Measurements from ENCODE around the gene PLEKHA8. TPM values are rescaled to one million over a fixed set of nuclear protein-coding genes. Genes with fewer than 3 reads are reported as not detected.
A peak's percentile ranks its signal among the peaks of the same experiment; 100 is the strongest.

Gene PLEKHA8
- total RNA-seq, 1 donor from 2014 or later = 60.1 TPM

GRCh38 chr7:30172451-30172850 lies 144.2 kb downstream of the PLEKHA8 start:
- Mint-ChIP-seq H3K9me3 (no peaks in the 10 kb centered on the region), H3K4me1 (peaks cover 29% of the 10 kb centered on the region)

GRCh38 chr7:30173058-30173897 lies 145.1 kb downstream of the PLEKHA8 start:
- no peak overlapping the region for H3K4me3 Mint-ChIP-seq
- H3K27me3 Mint-ChIP-seq (ENCODE audit: low read depth) = peaks cover 9% of the 10 kb centered on the region
- peak; percentile 26 for DNase-seq (ENCODE audit: low read depth, low spot score)
- no peak for TF ChIP-seq CTCF (conservative IDR thresholded peaks at IDR 0.05)
- H3K4me1 Mint-ChIP-seq = peaks cover 29% of the 10 kb centered on the region
- no peaks in the 10 kb centered on the region for H3K9me3 Mint-ChIP-seq
- H3K36me3 Mint-ChIP-seq (ENCODE audit: low read depth) = no peaks in the 10 kb centered on the region
- no peak overlapping the region for H3K27ac Mint-ChIP-seq (ENCODE audit: unreplicated experiment)

More at GRCh38 chr7:30172451-30172850, 144.2 kb downstream of the PLEKHA8 start:
- no peak overlapping the region for H3K27ac Mint-ChIP-seq (ENCODE audit: unreplicated experiment)
- no peak overlapping the region for H3K4me3 Mint-ChIP-seq
- peaks cover 16% of the 10 kb centered on the region for H3K27me3 Mint-ChIP-seq (ENCODE audit: low read depth)
- no peak for DNase-seq (ENCODE audit: low read depth, low spot score)
- no peak for TF ChIP-seq CTCF (conservative IDR thresholded peaks at IDR 0.05)
- no peaks in the 10 kb centered on the region for H3K36me3 Mint-ChIP-seq (ENCODE audit: low read depth)

- Mint-ChIP-seq H3K4me1 (peaks cover 21% of the 10 kb centered on the region), H3K27me3 (ENCODE audit: low read depth) (no peaks in the 10 kb centered on the region), H3K9me3 (no peaks in the 10 kb centered on the region), H3K27ac (ENCODE audit: unreplicated experiment) (no peak overlapping the region), H3K4me3 (no peak overlapping the region), H3K36me3 (ENCODE audit: low read depth) (no peaks in the 10 kb centered on the region)
- no peak for TF ChIP-seq CTCF (conservative IDR thresholded peaks at IDR 0.05)
- no peak for DNase-seq (ENCODE audit: low read depth, low spot score)
Observed at GRCh38 chr7:30175180-30175579, 147.0 kb downstream of the PLEKHA8 start.

- Mint-ChIP-seq H3K9me3 (no peaks in the 10 kb centered on the region), H3K27ac (ENCODE audit: unreplicated experiment) (no peak overlapping the region)
- TF ChIP-seq CTCF (conservative IDR thresholded peaks at IDR 0.05) = no peak
Observed at GRCh38 chr7:30175636-30176147, 147.5 kb downstream of the PLEKHA8 start.

GRCh38 chr7:30176463-30177109 lies 148.4 kb downstream of the PLEKHA8 start:
- Mint-ChIP-seq H3K9me3 (no peaks in the 10 kb centered on the region), H3K4me1 (peaks cover 16% of the 10 kb centered on the region), H3K4me3 (no peak overlapping the region), H3K36me3 (ENCODE audit: low read depth) (no peaks in the 10 kb centered on the region), H3K27me3 (ENCODE audit: low read depth) (no peaks in the 10 kb centered on the region), H3K27ac (ENCODE audit: unreplicated experiment) (no peak overlapping the region)
- DNase-seq (ENCODE audit: low read depth, low spot score) = no peak
- no peak for TF ChIP-seq CTCF (conservative IDR thresholded peaks at IDR 0.05)

More at GRCh38 chr7:30175636-30176147, 147.5 kb downstream of the PLEKHA8 start:
- Mint-ChIP-seq H3K4me1 (peaks cover 21% of the 10 kb centered on the region), H3K36me3 (ENCODE audit: low read depth) (no peaks in the 10 kb centered on the region), H3K27me3 (ENCODE audit: low read depth) (no peaks in the 10 kb centered on the region), H3K4me3 (no peak overlapping the region)
- DNase-seq (ENCODE audit: low read depth, low spot score) = no peak
